ENCODE measurements around the gene ZNF232. TPM values are rescaled to one million over a fixed set of nuclear protein-coding genes. Genes with fewer than 3 reads are reported as not detected.
"Not testable (repeated sequence)": the region's sequence is repeated elsewhere in the genome, so short reads cannot be mapped to it uniquely, and the experiment has no call there.

Gene ZNF232
- total and polyA plus RNA-seq, 4 experiments from 2014 or later = 2.8 to 19.7 (median 14.3) TPM

DNA sequence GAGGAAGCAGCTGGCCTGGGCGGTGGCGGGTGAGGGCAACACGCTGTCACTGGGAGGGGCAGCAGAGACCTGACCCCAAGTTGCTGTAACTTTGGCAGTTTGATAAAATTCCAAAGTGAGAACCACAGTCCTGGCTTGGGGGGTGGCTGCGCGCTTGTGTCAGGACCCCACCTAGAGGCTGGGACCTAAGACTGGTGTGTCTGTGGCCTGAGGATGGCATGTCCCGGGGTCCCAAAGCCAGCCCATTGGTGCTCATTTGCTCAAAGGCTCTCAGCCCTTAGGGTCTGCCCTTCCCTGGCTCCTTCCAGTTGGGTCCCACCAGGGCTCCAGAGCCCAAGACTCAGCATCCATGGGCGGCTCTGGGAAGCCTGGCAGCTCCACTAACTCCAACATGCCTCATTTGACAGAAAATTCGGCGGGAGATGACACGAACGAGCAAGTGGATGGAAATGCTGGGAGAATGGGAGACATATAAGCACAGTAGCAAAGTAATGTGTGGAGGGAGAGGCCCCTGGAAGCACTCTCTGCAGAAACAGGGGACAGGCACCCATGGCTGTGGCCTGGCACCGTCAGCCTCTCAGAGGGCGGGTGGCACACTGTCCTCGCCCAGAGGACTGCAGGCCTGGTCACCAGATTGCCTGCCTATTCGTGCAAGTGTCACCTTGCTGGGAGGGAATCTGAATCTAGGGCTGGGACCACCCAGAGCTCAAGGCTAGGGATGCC is 21.0 kb upstream of the ZNF232 start:
- CTCF ChIA-PET (ENCODE audit: partially characterized antibody); H3K4me3 ChIP-seq (ENCODE audit: low read length in 2 of 2); H3K4me1 ChIP-seq (ENCODE audit: insufficient read depth, low read length); DNase-seq; H3K36me3 ChIP-seq (ENCODE audit: insufficient read depth, low read length); POLR2A ChIA-PET (ENCODE audit: partially characterized antibody); H3K4me3 Mint-ChIP-seq; H3K9me3 Mint-ChIP-seq; H3K27ac Mint-ChIP-seq; H3K27me3 ChIP-seq (ENCODE audit: insufficient read depth, low read length); H3K27me3 Mint-ChIP-seq; H3K36me3 Mint-ChIP-seq; intact Hi-C loops (cut with micrococcal nuclease); H3K4me1 Mint-ChIP-seq; H3K27ac ChIP-seq (ENCODE audit: low read depth, low read length); H3K9me3 ChIP-seq (ENCODE audit: control insufficient read depth in 1 of 2, low read length in 2 of 2): not testable (repeated sequence)

DNA sequence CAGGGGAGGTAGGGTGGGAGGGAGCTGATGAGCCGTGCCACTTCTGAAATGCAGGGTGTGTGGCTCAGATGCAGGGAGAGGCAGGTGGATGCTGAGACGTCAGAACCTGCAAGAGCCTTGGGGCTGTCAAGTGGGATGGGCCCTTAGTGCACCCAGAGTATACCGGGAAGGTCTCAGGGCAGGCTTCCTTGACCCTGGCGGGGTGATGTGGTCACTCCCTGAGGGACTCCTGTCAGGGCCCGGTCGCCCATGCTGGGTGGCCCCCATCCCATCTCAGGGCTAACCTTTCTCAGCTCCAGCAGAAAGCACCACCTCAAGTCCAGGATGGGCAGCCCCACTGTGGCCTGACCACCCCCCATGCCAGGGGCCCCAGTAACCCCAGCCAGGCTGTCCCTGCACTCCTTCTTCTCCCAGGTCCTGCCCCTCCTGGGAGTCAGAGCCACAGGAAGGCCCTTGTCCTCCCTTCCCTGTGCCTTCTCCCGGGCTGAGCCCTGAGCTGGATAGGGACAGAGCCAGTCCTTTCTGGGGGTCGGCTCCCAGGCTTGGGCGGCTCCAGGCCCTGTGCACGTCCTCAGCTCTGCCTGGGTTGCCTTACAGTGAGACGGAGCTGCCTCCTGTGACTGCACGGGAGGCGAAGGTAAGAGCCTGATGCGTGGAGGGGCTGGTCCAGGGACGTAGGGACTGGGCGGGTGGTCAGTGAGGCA is 20.3 kb upstream of the ZNF232 start:
- H3K27me3 ChIP-seq (ENCODE audit: insufficient read depth, low read length); H3K36me3 Mint-ChIP-seq; DNase-seq; CTCF ChIA-PET (ENCODE audit: partially characterized antibody); H3K4me3 ChIP-seq (ENCODE audit: low read length in 2 of 2); H3K36me3 ChIP-seq (ENCODE audit: insufficient read depth, low read length); intact Hi-C loops (cut with micrococcal nuclease); H3K9me3 Mint-ChIP-seq; H3K4me1 ChIP-seq (ENCODE audit: insufficient read depth, low read length); H3K4me1 Mint-ChIP-seq; H3K27ac Mint-ChIP-seq; POLR2A ChIA-PET (ENCODE audit: partially characterized antibody); H3K9me3 ChIP-seq (ENCODE audit: control insufficient read depth in 1 of 2, low read length in 2 of 2); H3K4me3 Mint-ChIP-seq; H3K27ac ChIP-seq (ENCODE audit: low read depth, low read length): not testable (repeated sequence)
- peaks cover 5 to 12% of the 10 kb centered on the region in 2 donors for H3K27me3 Mint-ChIP-seq

DNA sequence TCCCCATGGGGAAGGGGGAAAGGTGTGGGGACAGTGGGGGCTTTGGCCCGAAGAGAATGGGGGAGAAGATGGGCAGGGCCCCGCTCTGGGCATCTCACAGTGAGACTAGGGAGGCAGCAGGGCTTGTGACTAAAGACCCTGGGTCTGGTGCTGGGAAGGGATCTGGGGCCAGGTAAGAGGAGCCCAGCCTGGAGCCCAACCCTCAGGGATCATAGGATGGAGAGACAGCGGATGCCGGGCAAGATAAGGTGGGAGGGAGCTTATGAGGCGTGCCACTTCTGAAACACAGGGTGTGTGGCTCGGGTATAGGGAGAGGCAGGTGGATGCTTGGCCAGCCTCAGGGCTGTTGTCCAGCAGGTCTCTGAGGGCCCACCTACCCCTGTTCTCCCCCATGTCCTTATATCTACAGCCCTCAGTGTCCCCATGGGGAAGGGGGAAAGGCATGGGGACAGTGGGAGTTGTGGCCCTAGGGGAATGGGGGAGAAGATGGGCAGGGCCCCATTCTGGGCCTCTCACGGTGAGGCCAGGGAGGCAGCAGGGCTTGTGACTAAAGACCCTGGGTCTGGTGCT is 19.6 kb upstream of the ZNF232 start:
- H3K27me3 Mint-ChIP-seq = peaks cover 5 to 15% of the 10 kb centered on the region in 2 donors
- intact Hi-C loops (cut with micrococcal nuclease) = no loop called here
- no peaks in the 10 kb centered on the region for H3K36me3 ChIP-seq (ENCODE audit: insufficient read depth, low read length)
- no peaks in the 10 kb centered on the region for H3K9me3 Mint-ChIP-seq
- no peaks in the 10 kb centered on the region for H3K4me1 ChIP-seq (ENCODE audit: insufficient read depth, low read length)
- no peak overlapping the region for H3K27ac ChIP-seq (ENCODE audit: low read depth, low read length)
- H3K36me3 Mint-ChIP-seq = no peaks in the 10 kb centered on the region
- H3K4me1 Mint-ChIP-seq = peaks cover 0 to 4% (median 0%) of the 10 kb centered on the region in 4 donors
- H3K9me3 ChIP-seq (ENCODE audit: control insufficient read depth in 1 of 2, low read length in 2 of 2) = no peaks in the 10 kb centered on the region
- no peaks in the 10 kb centered on the region for H3K27me3 ChIP-seq (ENCODE audit: insufficient read depth, low read length)
- peak overlapping the region in 1 of 7 donors; percentile 57 for H3K27ac Mint-ChIP-seq
- H3K4me3 Mint-ChIP-seq = no peak overlapping the region
- H3K4me3 ChIP-seq (ENCODE audit: low read length in 2 of 2) = no peak overlapping the region
- POLR2A ChIA-PET (ENCODE audit: partially characterized antibody) = interaction anchor here (0.5 kb wide), 1 partner anchor 68 kb away, joined by 3 read pairs; no protein-coding TSS in a partner anchor
- no peak for DNase-seq
- CTCF ChIA-PET (ENCODE audit: partially characterized antibody) = no interaction called here

DNA sequence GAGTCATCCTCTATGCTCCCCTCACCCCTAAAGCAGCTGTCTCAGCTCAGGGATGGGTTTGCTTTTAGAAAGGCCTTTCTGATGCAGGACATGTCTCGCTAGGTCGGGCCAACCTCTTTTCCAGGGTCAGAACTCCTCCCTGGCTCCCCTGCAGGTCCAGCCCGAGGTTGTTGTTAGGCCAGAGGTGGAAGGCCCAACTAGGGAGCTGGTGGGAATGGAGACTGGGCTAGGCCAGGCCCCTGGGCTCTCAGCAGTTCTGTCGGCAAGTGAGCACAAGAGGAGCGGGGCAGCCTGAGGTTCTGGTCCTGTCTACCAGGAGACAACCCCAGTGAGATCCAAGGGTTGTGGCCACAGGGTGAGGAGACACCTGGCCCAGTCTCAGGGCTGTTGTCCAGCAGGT is 19.0 kb upstream of the ZNF232 start:
- H3K27ac Mint-ChIP-seq; H3K36me3 Mint-ChIP-seq; H3K27me3 ChIP-seq (ENCODE audit: insufficient read depth, low read length); intact Hi-C loops (cut with micrococcal nuclease); H3K4me1 Mint-ChIP-seq; H3K4me1 ChIP-seq (ENCODE audit: insufficient read depth, low read length); H3K9me3 Mint-ChIP-seq; H3K36me3 ChIP-seq (ENCODE audit: insufficient read depth, low read length); DNase-seq; H3K4me3 Mint-ChIP-seq; H3K9me3 ChIP-seq (ENCODE audit: control insufficient read depth in 1 of 2, low read length in 2 of 2); CTCF ChIA-PET (ENCODE audit: partially characterized antibody); H3K27ac ChIP-seq (ENCODE audit: low read depth, low read length); H3K4me3 ChIP-seq (ENCODE audit: low read length in 2 of 2): not testable (repeated sequence)
- POLR2A ChIA-PET (ENCODE audit: partially characterized antibody) = interaction anchor here (0.5 kb wide), 1 partner anchor 69 kb away, joined by 3 read pairs; no protein-coding TSS in a partner anchor
- H3K27me3 Mint-ChIP-seq = peaks cover 5 to 17% of the 10 kb centered on the region in 2 donors

DNA sequence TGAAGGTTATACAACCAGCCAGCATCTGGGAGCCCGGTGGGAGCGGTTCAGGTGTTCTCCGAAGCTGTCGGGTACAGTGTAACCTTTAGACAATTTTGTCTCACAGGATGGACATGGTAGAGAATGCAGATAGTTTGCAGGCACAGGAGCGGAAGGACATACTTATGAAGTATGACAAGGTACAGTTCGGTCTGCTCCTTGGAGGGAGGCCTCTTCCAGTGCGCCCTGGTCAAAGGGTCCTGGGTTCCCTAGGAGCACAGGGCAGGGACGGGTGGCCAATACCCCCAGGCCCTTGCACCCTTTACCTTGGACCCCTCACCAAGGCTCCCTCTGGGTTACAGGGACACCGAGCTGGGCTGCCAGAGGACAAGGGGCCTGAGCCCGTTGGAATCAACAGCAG is 18.6 kb upstream of the ZNF232 start:
- H3K4me1 Mint-ChIP-seq; H3K9me3 Mint-ChIP-seq; intact Hi-C loops (cut with micrococcal nuclease); POLR2A ChIA-PET (ENCODE audit: partially characterized antibody); CTCF ChIA-PET (ENCODE audit: partially characterized antibody); H3K4me3 ChIP-seq (ENCODE audit: low read length in 2 of 2); H3K27ac ChIP-seq (ENCODE audit: low read depth, low read length); H3K27me3 ChIP-seq (ENCODE audit: insufficient read depth, low read length); H3K36me3 ChIP-seq (ENCODE audit: insufficient read depth, low read length); H3K27ac Mint-ChIP-seq; H3K4me3 Mint-ChIP-seq; DNase-seq; H3K4me1 ChIP-seq (ENCODE audit: insufficient read depth, low read length); H3K9me3 ChIP-seq (ENCODE audit: control insufficient read depth in 1 of 2, low read length in 2 of 2); H3K36me3 Mint-ChIP-seq: not testable (repeated sequence)
- peaks cover 5 to 17% of the 10 kb centered on the region in 2 donors for H3K27me3 Mint-ChIP-seq

DNA sequence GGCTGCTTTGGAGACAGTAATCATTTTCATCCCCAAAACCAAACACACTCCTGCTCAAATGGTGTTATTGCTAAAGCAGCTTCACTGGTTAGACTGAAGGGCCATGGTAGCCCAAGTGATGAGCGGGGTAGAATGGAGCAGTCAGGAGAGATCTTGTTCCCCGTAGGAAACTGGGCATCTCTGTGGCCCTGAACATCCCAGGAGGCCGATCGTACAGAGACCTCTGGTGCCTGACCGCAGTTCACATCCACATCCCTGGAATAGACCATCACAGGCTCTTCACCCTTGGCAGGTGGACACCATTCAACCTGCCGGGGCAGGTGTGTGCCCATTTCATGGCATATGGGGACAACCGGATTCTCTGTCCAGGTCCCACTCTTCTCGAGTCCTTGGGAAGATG is 18.1 kb upstream of the ZNF232 start:
- H3K27me3 Mint-ChIP-seq = peaks cover 8 to 20% of the 10 kb centered on the region in 2 donors
- H3K4me1 ChIP-seq (ENCODE audit: insufficient read depth, low read length); H3K4me3 Mint-ChIP-seq; H3K27ac ChIP-seq (ENCODE audit: low read depth, low read length); H3K36me3 Mint-ChIP-seq; H3K9me3 ChIP-seq (ENCODE audit: control insufficient read depth in 1 of 2, low read length in 2 of 2); H3K27ac Mint-ChIP-seq; CTCF ChIA-PET (ENCODE audit: partially characterized antibody); H3K9me3 Mint-ChIP-seq; H3K4me1 Mint-ChIP-seq; H3K4me3 ChIP-seq (ENCODE audit: low read length in 2 of 2); intact Hi-C loops (cut with micrococcal nuclease); DNase-seq; H3K27me3 ChIP-seq (ENCODE audit: insufficient read depth, low read length); H3K36me3 ChIP-seq (ENCODE audit: insufficient read depth, low read length); POLR2A ChIA-PET (ENCODE audit: partially characterized antibody): not testable (repeated sequence)

DNA sequence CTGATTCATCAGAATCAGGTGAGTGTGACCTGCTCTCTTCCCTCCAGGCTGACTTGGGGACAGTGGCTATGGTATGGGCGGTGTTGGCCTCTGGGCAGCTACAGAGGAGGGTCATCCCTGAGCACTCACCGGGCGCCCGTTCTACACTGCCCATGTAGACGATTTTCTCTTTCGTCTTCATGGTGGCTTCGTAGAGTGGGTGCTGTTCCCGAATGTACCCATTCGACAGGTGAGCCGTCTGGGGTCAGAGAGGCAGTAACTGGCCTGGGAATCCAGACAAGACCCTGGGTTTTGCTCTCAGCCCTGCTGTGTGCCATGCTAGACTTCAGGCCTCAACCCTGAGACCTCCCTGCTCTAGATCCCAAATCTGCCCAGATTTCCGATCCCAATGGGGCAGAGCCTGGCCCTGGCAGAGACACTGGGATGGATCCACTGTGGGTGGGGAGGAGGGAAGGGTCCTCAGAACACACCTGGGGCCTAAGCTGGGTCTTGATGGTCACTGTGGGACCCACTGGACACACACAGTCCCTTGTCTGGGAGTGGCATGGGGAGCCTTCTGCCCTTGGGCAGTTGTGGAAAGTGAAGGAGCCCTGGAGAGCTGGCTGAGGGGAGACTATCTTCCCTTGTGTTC is 17.3 kb upstream of the ZNF232 start:
- no peaks in the 10 kb centered on the region for H3K9me3 ChIP-seq (ENCODE audit: control insufficient read depth in 1 of 2, low read length in 2 of 2)
- POLR2A ChIA-PET (ENCODE audit: partially characterized antibody) = no interaction called here
- Mint-ChIP-seq H3K36me3 (no peaks in the 10 kb centered on the region), H3K9me3 (no peaks in the 10 kb centered on the region), H3K4me1 (no peaks in the 10 kb centered on the region), H3K27ac (no peak overlapping the region), H3K27me3 (peaks cover 13 to 25% of the 10 kb centered on the region in 2 donors), H3K4me3 (no peak overlapping the region)
- intact Hi-C loops (cut with micrococcal nuclease) = no loop called here
- no peaks in the 10 kb centered on the region for H3K36me3 ChIP-seq (ENCODE audit: insufficient read depth, low read length)
- H3K27me3 ChIP-seq (ENCODE audit: insufficient read depth, low read length) = no peaks in the 10 kb centered on the region
- H3K27ac ChIP-seq (ENCODE audit: low read depth, low read length) = no peak overlapping the region
- CTCF ChIA-PET (ENCODE audit: partially characterized antibody) = interaction anchor here (1.1 kb wide), 1 partner anchor 15 kb away, joined by 3 read pairs; no protein-coding TSS in a partner anchor
- H3K4me3 ChIP-seq (ENCODE audit: low read length in 2 of 2) = no peak overlapping the region
- DNase-seq = no peak
- no peaks in the 10 kb centered on the region for H3K4me1 ChIP-seq (ENCODE audit: insufficient read depth, low read length)
